Subcutaneous abdominal adipose tissue (tissue), 5 donors: ENCODE data around the gene APOH.

ENCODE experiments used
- H3K27ac ChIP-seq: one replicate; pipeline ENCODE4 v1.7.0; 2013; ENCODE audit warnings: low read depth, mild to moderate bottlenecking, inconsistent platforms, low read length, moderate library complexity
- H3K27me3 ChIP-seq, 5 donors: one replicate each; pipeline ENCODE4 v1.7.0; 2013; ENCODE audit warnings: low read length in 5 of 5, inconsistent platforms in 1 of 5; ENCODE audit not compliant: control insufficient read depth in 5 of 5, insufficient read depth in 4 of 5
- H3K36me3 ChIP-seq, 5 donors: one replicate each; pipeline ENCODE4 v1.7.0; 2013; ENCODE audit warnings: low read length in 5 of 5; ENCODE audit not compliant: control insufficient read depth in 5 of 5, insufficient read depth in 5 of 5
- H3K4me1 ChIP-seq, 5 donors: one replicate each; pipeline ENCODE4 v1.7.0; 2013; ENCODE audit warnings: low read length in 5 of 5, mild to moderate bottlenecking in 3 of 5, moderate library complexity in 1 of 5; ENCODE audit not compliant: control insufficient read depth in 5 of 5, insufficient read depth in 5 of 5
- H3K4me3 ChIP-seq, 5 donors: one replicate each; pipeline ENCODE4 v1.7.0; 2013; ENCODE audit warnings: low read length in 5 of 5, low read depth in 1 of 5
- H3K9ac ChIP-seq, 5 donors: one replicate each; pipeline ENCODE4 v1.7.0; 2013; ENCODE audit warnings: low read length in 5 of 5, mild to moderate bottlenecking in 4 of 5, moderate library complexity in 3 of 5
- H3K9me3 ChIP-seq, 5 donors: one replicate each; pipeline ENCODE4 v1.7.0; 2013; ENCODE audit warnings: low read length in 5 of 5; ENCODE audit not compliant: control insufficient read depth in 5 of 5
- donor health status: healthy.
- donor health status: healthy.
- donor health status: healthy.
- donor health status: healthy.
- donor health status: healthy.

APOH gene, protein sequence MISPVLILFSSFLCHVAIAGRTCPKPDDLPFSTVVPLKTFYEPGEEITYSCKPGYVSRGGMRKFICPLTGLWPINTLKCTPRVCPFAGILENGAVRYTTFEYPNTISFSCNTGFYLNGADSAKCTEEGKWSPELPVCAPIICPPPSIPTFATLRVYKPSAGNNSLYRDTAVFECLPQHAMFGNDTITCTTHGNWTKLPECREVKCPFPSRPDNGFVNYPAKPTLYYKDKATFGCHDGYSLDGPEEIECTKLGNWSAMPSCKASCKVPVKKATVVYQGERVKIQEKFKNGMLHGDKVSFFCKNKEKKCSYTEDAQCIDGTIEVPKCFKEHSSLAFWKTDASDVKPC

DNA sequence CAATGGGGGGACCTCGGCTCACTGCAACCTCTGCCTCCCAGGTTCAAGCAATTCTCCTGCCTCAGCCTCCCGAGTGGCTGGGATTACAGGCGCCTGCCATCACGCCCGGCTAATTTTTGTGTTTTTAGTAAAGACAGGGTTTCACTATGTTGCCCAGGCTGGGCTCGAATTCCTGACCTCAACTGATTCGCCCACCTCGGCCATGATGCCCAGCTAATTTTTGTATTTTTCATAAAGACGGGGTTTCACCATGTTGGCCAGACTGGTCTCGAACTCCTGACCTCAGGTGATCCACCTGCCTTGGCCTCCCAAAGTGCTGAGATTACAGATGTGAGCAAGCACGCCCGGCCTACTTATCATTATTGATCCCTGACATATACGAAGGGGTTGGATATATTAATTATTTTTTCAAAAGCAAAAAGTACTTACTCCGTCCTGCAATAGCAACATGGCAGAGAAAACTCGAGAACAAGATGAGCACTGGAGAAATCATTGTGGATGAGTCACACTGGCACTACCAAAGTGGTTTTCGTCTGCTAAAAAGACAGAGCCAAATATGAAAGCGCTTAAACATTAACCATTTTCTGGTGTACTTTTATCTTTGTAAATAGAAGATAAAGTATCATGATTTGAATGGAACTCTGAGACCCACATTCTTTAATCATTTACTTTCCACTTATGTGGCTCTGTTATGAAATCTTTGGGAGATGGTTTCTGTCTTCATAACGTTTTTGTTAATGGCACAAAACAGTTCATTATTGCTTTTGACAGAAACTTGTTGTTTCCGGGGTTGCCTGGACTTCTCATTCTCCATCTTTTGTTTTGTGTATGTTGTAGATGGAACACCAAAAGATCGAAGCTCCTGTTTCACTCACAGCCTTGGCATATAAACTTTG is at the start of gene APOH:
Gene APOH, minus strand, starts transcription at position 529 of the 896 bp plus-strand sequence. Its CDS starts 36 bp downstream, at position 493.
- Histone ChIP-seq H3K27ac (no peak within 1 kb of the TSS), H3K4me1 (no peaks in the 10 kb centered on the region), H3K4me3 (no peak within 1 kb of the TSS)

DNA sequence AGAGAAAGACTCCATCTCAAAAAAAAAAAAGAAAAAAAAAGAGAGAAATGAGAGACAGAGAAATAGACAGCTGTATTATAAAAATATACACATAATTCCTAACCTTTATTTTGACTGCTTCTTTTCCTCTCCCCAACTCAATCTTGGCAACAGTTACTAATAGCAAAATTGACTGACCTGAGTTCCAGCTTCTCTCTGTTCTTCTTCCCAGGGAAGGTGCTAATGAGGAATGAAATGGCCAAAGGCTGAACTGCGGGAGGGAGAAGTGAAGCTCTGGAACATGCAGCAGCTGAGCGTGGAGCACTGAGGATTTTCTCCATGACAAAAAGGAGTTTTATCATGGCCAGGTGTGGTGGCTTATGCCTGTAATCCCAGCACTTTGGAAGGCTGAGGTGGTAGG is 48.0 kb upstream of the APOH start:
- Histone ChIP-seq H3K9ac (no peak overlapping the region), H3K9me3 (no peaks in the 10 kb centered on the region), H3K27ac (no peak overlapping the region), H3K4me3 (no peak overlapping the region), H3K27me3 (peaks cover 0 to 4% (median 0%) of the 10 kb centered on the region in 5 donors), H3K4me1 (peaks cover 0 to 2% (median 0%) of the 10 kb centered on the region in 5 donors), H3K36me3 (no peaks in the 10 kb centered on the region)

More for the DNA sequence above, at the start of gene APOH:
- no peak within 1 kb of the TSS for H3K9ac ChIP-seq
- peaks cover 0 to 6% (median 0%) of the 10 kb centered on the region in 5 donors for H3K27me3 ChIP-seq
- no peaks in the 10 kb centered on the region for H3K36me3 ChIP-seq
- no peaks in the 10 kb centered on the region for H3K9me3 ChIP-seq

DNA sequence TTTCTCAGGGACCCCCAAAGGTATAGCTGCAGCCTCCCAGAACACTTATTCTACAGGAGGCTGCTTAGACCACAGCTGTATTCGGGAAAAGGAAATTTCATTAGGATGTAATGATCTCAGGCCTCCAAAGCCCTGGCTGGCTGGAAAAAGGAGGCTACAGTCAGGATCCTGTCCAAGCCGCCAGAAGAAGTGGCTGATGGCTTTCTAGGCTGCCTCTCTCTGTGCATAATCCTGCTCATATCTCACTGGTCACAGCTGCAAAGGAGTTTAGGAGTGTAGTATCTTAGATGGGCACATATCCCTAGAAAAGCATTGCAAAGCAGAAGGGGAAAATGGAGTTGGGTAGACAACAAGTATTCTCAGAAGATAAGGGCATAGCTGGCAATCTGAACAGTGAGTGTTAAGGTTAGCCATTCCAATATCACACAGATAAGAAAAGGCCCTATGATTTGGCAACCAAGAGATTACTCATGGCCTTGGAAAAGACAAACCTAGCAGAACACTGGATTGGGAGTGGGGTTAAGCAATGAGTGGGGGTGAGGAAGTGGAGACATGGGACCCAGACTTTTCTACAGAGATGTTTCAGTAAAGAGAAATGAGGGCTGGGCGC is 47.2 kb upstream of the APOH start:
- H3K36me3 ChIP-seq: no peaks in the 10 kb centered on the region
- H3K9me3 ChIP-seq: peaks cover 0 to 3% (median 0%) of the 10 kb centered on the region in 5 donors
- H3K27me3 ChIP-seq: peaks cover 0 to 4% (median 0%) of the 10 kb centered on the region in 5 donors
- H3K27ac ChIP-seq: no peak overlapping the region
- peaks cover 0 to 2% (median 0%) of the 10 kb centered on the region in 5 donors for H3K4me1 ChIP-seq
- no peak overlapping the region for H3K4me3 ChIP-seq
- no peak overlapping the region for H3K9ac ChIP-seq

DNA sequence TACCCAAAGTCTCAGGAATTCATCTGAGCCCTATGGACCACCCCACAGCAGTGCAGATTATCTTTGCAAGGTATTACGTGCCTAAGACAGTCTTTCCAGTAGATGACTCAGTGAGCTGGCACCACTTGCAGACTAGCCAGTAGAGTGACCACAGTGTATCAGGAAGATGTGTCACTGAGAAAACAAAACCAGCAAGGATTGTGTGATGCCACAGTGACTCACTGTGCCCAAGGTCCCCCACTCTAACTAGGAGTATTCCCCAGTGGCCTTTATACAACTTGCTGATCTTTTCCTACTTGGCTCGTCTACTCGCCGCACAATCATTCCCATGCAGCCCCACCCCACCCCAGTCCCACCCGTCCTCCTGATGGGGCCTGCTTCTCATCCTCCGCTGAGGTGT is 46.4 kb upstream of the APOH start:
- Histone ChIP-seq H3K4me3 (no peak overlapping the region), H3K9me3 (peaks cover 0 to 3% (median 0%) of the 10 kb centered on the region in 5 donors), H3K9ac (no peak overlapping the region), H3K27ac (no peak overlapping the region), H3K36me3 (no peaks in the 10 kb centered on the region), H3K4me1 (peaks cover 0 to 2% (median 0%) of the 10 kb centered on the region in 5 donors), H3K27me3 (peaks cover 0 to 4% (median 0%) of the 10 kb centered on the region in 5 donors)

DNA sequence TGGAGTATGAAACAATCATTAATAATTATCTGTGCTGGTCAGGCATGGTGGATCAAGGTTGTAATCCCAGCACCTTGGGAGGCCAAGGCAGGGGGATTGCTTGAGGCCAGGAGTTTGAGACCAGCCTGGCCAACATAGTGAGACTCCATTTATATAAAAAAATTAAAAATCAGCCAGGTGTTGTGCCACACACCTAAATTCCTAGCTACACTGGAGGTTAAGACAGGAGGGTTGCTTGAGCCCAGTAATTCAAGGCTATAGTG is 44.3 kb upstream of the APOH start:
- Histone ChIP-seq H3K4me3 (no peak overlapping the region), H3K9ac (no peak overlapping the region), H3K27ac (no peak overlapping the region)

DNA sequence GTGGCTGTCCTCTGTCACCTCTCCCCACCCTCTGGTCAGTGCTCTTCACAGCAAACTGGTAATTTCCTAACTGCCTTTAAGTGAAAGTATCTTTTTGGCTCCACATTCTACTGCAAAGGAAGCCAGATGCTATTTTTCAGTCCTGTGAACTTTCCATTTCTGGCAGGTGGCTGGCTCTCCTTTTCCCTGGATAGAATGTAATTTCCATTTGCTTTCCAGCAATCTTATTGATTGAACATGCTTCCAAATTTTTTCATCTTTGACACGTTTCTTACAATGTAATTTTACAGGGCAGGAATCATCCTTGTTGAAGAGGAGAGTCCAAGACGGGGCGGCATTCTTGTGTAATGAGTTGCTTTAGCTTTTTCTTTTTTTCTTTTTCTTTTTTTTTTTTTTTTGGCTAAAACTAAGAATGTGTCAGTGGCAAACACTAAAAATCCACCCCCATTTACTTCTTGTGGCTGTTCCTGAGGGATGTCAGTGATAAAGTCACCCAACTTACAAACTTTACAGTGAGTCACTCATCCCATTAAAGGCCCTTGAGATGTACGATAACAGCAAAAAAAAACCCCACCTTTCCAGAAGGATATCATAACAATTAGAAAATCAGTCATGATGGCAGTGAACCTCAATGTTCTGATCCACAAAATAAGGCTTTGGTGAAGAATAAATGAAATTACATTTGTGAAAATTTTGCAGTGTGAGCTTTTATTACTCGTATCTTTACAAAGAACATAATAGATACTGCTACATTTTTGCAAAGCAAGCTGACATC is 43.8 kb upstream of the APOH start:
- no peak overlapping the region for H3K27ac ChIP-seq
- no peak overlapping the region for H3K9ac ChIP-seq
- H3K4me3 ChIP-seq: no peak overlapping the region
- H3K36me3 ChIP-seq: no peaks in the 10 kb centered on the region
- H3K27me3 ChIP-seq: peaks cover 0 to 4% (median 0%) of the 10 kb centered on the region in 5 donors
- H3K9me3 ChIP-seq: peaks cover 0 to 3% (median 0%) of the 10 kb centered on the region in 5 donors
- peaks cover 0 to 2% (median 0%) of the 10 kb centered on the region in 5 donors for H3K4me1 ChIP-seq

More for the DNA sequence above, 44.3 kb upstream of the APOH start:
- Histone ChIP-seq H3K4me1 (peaks cover 0 to 2% (median 0%) of the 10 kb centered on the region in 5 donors), H3K27me3 (peaks cover 0 to 4% (median 0%) of the 10 kb centered on the region in 5 donors), H3K9me3 (peaks cover 0 to 3% (median 0%) of the 10 kb centered on the region in 5 donors), H3K36me3 (no peaks in the 10 kb centered on the region)

DNA sequence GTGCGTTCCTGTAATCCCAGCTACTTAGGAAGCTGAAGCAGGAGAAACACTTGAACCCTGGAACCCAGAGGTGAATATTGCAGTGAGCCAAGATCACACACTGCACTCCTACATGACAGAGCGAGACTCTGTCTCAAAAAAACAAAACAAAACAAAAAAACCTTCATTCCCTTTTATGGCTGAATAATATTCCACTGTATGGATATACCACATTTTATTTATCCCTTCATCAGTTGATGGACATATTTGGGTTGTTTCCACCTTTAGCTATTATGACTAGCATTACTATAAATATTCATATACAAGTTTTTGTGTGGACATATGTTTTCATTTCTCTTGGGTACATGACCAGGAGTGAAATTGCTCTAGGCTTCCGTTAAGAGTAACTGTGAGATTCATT is 42.3 kb upstream of the APOH start:
- H3K27me3 ChIP-seq: peaks cover 0 to 4% (median 0%) of the 10 kb centered on the region in 5 donors
- no peaks in the 10 kb centered on the region for H3K36me3 ChIP-seq
- H3K27ac ChIP-seq: no peak overlapping the region
- H3K4me3 ChIP-seq: no peak overlapping the region
- peaks cover 0 to 2% (median 0%) of the 10 kb centered on the region in 5 donors for H3K4me1 ChIP-seq
- H3K9me3 ChIP-seq: peaks cover 0 to 3% (median 0%) of the 10 kb centered on the region in 5 donors
- no peak overlapping the region for H3K9ac ChIP-seq

DNA sequence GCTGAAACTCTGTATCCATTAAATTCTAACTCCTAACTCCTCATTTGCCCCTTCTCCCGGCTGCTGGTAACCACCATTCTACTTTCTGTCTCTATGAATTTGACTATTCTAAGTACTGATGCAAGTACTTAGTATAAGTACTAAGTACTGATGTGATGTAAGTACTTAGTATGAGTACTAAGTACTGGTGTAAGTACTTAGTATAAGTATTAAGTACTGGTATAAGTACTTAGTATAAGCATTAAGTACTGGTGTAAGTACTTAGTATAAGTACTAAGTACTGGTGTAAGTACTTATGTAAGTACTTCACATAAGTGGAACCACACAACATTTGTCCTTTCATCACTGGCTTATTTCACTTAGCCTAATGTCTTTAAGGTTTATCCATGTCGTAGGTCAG is 40.9 kb upstream of the APOH start:
- H3K9me3 ChIP-seq: peaks cover 0 to 3% (median 0%) of the 10 kb centered on the region in 5 donors
- H3K4me3 ChIP-seq: no peak overlapping the region
- peaks cover 0 to 3% (median 0%) of the 10 kb centered on the region in 5 donors for H3K27me3 ChIP-seq
- H3K27ac ChIP-seq: no peak overlapping the region
- H3K9ac ChIP-seq: no peak overlapping the region
- no peaks in the 10 kb centered on the region for H3K36me3 ChIP-seq
- H3K4me1 ChIP-seq: no peaks in the 10 kb centered on the region

DNA sequence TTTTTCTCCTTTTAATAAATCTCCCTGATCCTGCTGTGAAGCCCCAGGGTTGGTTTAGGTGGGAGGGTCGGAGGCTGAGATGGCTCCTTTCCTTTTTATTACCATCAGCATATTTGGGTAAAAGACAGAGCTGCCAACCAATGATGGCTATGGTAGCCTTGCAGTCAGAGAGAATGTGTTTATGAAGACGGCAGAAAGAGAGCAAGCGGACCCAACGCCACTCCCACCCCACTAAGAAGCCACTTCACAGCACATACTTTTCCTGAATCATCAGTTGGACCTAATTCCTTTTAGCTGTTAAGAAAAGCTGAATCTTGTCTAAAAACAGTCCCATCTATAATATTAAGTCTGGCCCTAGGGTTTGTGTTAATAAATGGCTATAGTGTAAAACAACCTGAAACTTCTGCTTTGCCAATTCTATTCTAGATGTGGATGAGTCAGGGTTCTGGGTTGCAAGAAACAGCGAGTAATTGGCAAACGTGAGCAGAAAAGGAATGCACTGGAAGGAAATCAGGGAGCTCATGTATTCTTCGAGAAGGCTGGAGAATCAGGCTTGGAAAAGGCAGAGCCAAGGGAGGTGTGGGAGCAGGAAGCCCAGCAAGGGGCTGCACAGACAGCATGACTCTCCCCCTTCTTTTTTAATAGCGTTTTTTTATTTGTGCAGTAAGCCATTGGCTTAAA is 39.2 kb upstream of the APOH start:
- Histone ChIP-seq H3K27me3 (peaks cover 0 to 3% (median 0%) of the 10 kb centered on the region in 5 donors), H3K4me1 (no peaks in the 10 kb centered on the region), H3K9me3 (peaks cover 0 to 3% (median 0%) of the 10 kb centered on the region in 5 donors), H3K9ac (no peak overlapping the region), H3K4me3 (no peak overlapping the region), H3K36me3 (no peaks in the 10 kb centered on the region), H3K27ac (no peak overlapping the region)
